SW 1271 (cell line): Measurements from ENCODE around the gene TLE7.

Experiments used
- DNase-seq, 2 experiments: peaks; one replicate each; lab custom pipeline; 2025; lab: John Stamatoyannopoulos, UW

The TLE7 gene

GRCh38 chr16:71412270-71413160, 29.3 kb downstream of the TLE7 start:
- DNase-seq: peak in 1 of 2 experiments; percentile 50

- no peak for DNase-seq
These were observed 31.7 kb downstream of the TLE7 start for GRCh38 chr16:71410146-71410545.

- no peak for DNase-seq
These were observed 32.7 kb downstream of the TLE7 start for GRCh38 chr16:71409011-71409775.

GRCh38 chr16:71408536-71408935, 33.3 kb downstream of the TLE7 start:
- no peak for DNase-seq

- no peak for DNase-seq
These were observed 34.1 kb downstream of the TLE7 start for GRCh38 chr16:71407731-71408130.

GRCh38 chr16:71406724-71407123, 35.1 kb downstream of the TLE7 start:
- DNase-seq: no peak

- DNase-seq: no peak
These were observed 35.5 kb downstream of the TLE7 start for GRCh38 chr16:71406316-71406715.

GRCh38 chr16:71404364-71404763, 37.5 kb downstream of the TLE7 start:
- no peak for DNase-seq

GRCh38 chr16:71402674-71403073, 39.2 kb downstream of the TLE7 start:
- DNase-seq: no peak

- DNase-seq: no peak
These were observed 39.8 kb downstream of the TLE7 start for GRCh38 chr16:71402007-71402406.

- no peak for DNase-seq
These were observed 41.9 kb downstream of the TLE7 start for GRCh38 chr16:71399801-71400563.

GRCh38 chr16:71396594-71396993, 45.3 kb downstream of the TLE7 start:
- no peak for DNase-seq

- DNase-seq: no peak
These were observed 52.5 kb downstream of the TLE7 start for GRCh38 chr16:71389330-71389729.

GRCh38 chr16:71387045-71387871, 54.6 kb downstream of the TLE7 start:
- no peak for DNase-seq

- DNase-seq: no peak
These were observed 57.7 kb downstream of the TLE7 start for GRCh38 chr16:71384073-71384724.

GRCh38 chr16:71383054-71383773, 58.6 kb downstream of the TLE7 start:
- DNase-seq: peak; percentile 26 to 27

- DNase-seq: no peak
These were observed 61.0 kb downstream of the TLE7 start for GRCh38 chr16:71380831-71381230.
